ENCODE data around the gene ANKRD11.

Gene ANKRD11

DNA sequence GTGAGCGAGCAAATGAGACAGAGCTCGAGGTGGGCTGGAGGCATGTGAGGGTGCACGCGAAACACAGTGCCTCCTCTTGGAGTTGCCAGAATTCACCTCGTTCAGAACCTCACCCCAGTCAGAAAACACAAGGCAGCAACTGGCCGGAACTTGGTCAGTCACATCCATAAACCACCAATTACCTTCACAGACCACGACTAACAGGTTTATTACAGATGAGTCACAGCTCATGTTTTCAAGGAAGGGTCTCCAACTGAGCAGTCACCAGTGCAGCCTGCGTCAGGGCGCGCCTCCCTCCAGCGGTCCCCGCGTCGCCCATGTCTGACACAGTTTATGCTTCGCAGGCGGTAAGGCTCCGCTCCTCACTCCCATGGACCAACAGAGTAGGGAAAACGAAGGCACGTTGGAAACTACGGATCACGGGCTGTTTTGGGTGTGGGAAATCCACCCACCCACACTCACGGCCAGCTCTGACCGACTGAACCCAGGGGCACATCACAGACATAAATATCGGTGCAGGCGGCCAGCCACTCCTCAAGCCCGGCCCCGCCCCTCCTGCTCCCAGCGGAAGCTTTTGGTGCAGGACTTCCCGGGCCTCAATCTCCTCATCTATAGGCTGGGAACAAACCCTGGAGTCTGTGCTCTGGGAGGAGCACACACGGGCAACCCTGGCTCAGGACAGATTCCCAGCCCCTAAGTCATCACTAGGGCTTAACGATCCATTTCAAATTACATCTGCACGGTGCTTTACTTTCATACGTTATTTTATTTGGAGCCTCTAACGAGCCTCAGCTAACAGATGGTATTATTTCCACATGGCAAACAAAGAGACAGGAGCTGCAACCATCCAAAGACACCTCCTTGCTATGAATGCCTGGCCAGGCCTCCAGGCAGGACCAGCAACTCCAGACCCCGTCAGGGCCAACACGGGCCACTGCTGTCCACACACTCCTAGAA lies 146.6 kb downstream of the ANKRD11 start:
- TF ChIP-seq, protein P1, sequence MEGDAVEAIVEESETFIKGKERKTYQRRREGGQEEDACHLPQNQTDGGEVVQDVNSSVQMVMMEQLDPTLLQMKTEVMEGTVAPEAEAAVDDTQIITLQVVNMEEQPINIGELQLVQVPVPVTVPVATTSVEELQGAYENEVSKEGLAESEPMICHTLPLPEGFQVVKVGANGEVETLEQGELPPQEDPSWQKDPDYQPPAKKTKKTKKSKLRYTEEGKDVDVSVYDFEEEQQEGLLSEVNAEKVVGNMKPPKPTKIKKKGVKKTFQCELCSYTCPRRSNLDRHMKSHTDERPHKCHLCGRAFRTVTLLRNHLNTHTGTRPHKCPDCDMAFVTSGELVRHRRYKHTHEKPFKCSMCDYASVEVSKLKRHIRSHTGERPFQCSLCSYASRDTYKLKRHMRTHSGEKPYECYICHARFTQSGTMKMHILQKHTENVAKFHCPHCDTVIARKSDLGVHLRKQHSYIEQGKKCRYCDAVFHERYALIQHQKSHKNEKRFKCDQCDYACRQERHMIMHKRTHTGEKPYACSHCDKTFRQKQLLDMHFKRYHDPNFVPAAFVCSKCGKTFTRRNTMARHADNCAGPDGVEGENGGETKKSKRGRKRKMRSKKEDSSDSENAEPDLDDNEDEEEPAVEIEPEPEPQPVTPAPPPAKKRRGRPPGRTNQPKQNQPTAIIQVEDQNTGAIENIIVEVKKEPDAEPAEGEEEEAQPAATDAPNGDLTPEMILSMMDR (IDR thresholded peaks at IDR 0.05) = no peak
- Histone ChIP-seq H2AFZ (no peak overlapping the region), H3K79me2 (peaks cover 67% of the 10 kb centered on the region), H3K4me1 (no peaks in the 10 kb centered on the region), H3K27me3 (ENCODE audit: control insufficient read depth, insufficient read depth, low read length) (no peaks in the 10 kb centered on the region), H3K9ac (no peak overlapping the region), H3K36me3 (ENCODE audit: control insufficient read depth, insufficient read depth, low read length) (no peaks in the 10 kb centered on the region), H3K27ac (no peak overlapping the region), H3K9me3 (ENCODE audit: control insufficient read depth, low read length) (no peaks in the 10 kb centered on the region), H3K4me3 (ENCODE audit: low read depth, low read length) (no peak overlapping the region), H3K4me2 (ENCODE audit: low read length) (no peak overlapping the region)

DNA sequence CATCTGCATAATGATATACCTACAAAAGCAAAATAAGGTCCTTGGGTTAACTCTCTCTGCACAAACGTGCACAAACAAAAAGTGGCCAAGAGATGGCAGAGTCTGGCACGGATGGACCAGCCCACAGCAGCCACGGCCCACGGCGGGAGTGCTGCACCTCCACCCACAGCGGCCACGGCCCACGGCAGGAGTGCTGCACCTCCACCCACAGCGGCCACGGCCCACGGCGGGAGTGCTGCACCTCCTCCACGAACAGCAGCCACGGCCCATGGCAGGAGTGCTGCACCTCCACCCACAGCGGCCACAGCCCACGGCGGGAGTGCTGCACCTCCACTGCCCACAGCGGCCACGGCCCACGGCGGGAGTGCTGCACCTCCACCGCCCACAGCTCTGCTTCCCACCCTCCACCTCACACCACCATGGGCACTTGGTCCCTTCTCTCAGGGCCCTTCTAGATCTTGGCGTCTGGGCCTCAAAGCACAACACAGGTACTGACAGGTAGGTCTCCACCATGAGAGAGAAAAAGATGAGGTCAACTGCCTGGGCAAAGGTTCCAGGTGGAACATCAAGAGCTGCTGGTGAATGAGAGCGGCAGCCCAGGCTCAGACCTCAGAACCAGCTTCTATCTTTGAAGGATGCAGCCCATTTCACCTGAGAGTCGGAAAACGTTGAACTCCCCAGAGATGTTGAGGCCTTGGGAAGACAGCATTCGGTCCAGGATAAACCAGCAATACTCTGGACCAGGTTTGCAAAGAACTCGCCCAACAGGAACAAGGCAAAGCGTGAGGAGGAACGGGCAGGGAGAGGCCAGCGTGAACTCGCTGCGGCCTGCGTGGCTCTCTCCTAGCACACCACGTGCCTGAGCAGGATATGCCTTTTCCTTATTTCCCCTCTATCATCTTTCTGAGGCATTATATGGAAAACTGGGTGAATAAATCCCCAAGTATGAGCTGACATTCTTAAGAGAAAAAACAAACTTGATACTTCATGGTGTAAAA lies 148.4 kb downstream of the ANKRD11 start:
- H3K9me3 ChIP-seq (ENCODE audit: control insufficient read depth, low read length) = no peaks in the 10 kb centered on the region
- no peaks in the 10 kb centered on the region for H3K36me3 ChIP-seq (ENCODE audit: control insufficient read depth, insufficient read depth, low read length)
- no peak overlapping the region for H3K4me3 ChIP-seq (ENCODE audit: low read depth, low read length)
- H2AFZ ChIP-seq = no peak overlapping the region
- TF ChIP-seq, protein P1 (IDR thresholded peaks at IDR 0.05) = no peak
- no peak overlapping the region for H3K27ac ChIP-seq
- H3K79me2 ChIP-seq = peaks cover 69% of the 10 kb centered on the region
- H3K9ac ChIP-seq = no peak overlapping the region
- no peaks in the 10 kb centered on the region for H3K27me3 ChIP-seq (ENCODE audit: control insufficient read depth, insufficient read depth, low read length)
- H3K4me2 ChIP-seq (ENCODE audit: low read length) = no peak overlapping the region
- H3K4me1 ChIP-seq = no peaks in the 10 kb centered on the region

DNA sequence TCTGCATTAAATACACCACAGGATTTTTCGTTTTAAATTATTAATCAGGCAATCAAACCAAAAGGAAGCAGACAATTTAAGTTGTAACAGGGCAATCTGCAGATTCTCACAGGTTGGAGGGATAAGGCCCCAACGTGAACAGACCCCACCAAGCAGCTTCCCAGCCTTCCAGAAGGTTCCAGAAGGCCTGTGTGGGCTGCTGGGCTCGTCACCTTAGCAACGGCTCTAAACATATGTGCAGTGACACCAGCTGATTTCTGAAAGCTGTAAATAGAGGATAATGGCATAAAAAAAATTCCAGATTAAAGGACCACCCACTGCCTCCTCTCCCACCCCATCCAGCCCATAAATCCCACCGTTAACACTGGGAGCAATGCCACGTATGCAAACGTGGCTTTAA lies 149.1 kb downstream of the ANKRD11 start:
- Histone ChIP-seq H3K9ac (no peak overlapping the region), H3K4me1 (no peaks in the 10 kb centered on the region)
- TF ChIP-seq, protein P1 (IDR thresholded peaks at IDR 0.05) = no peak

DNA sequence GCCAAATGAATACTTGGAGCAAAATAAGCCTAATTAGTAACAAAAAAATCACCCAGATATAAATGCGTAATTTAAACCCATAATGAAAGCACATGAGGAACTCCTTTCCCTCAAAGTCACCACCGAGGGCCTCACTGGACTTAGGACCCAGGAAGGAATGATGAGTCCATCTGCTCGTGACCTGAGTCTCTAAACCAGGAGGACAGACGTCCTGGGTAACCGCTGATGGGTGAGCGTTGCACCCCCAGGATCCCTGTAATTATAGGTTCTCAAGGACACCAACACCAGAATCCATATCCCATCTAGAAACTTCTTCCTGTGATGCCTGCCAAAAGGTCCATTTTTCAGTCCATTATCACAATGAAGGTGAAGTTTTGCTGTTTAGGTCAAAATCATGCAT lies 151.5 kb downstream of the ANKRD11 start:
- no peak overlapping the region for H3K4me2 ChIP-seq (ENCODE audit: low read length)
- H3K4me3 ChIP-seq (ENCODE audit: low read depth, low read length) = no peak overlapping the region
- no peak overlapping the region for H2AFZ ChIP-seq
- no peaks in the 10 kb centered on the region for H3K36me3 ChIP-seq (ENCODE audit: control insufficient read depth, insufficient read depth, low read length)
- H3K79me2 ChIP-seq = peaks cover 68% of the 10 kb centered on the region
- TF ChIP-seq, protein P1 (IDR thresholded peaks at IDR 0.05) = no peak
- no peak overlapping the region for H3K27ac ChIP-seq
- H3K9ac ChIP-seq = no peak overlapping the region
- no peaks in the 10 kb centered on the region for H3K27me3 ChIP-seq (ENCODE audit: control insufficient read depth, insufficient read depth, low read length)
- H3K9me3 ChIP-seq (ENCODE audit: control insufficient read depth, low read length) = no peaks in the 10 kb centered on the region
- H3K4me1 ChIP-seq = peaks cover 3% of the 10 kb centered on the region

More for the DNA sequence above, 149.1 kb downstream of the ANKRD11 start:
- no peak overlapping the region for H3K4me3 ChIP-seq (ENCODE audit: low read depth, low read length)
- H3K4me2 ChIP-seq (ENCODE audit: low read length) = no peak overlapping the region
- H3K27ac ChIP-seq = no peak overlapping the region
- no peaks in the 10 kb centered on the region for H3K9me3 ChIP-seq (ENCODE audit: control insufficient read depth, low read length)
- no peaks in the 10 kb centered on the region for H3K36me3 ChIP-seq (ENCODE audit: control insufficient read depth, insufficient read depth, low read length)
- no peaks in the 10 kb centered on the region for H3K27me3 ChIP-seq (ENCODE audit: control insufficient read depth, insufficient read depth, low read length)
- H2AFZ ChIP-seq = no peak overlapping the region
- H3K79me2 ChIP-seq = peaks cover 69% of the 10 kb centered on the region

Data from parathyroid adenoma (tissue), 2 donors.